Spleen (tissue), 11 donors: ENCODE measurements around the gene ZSCAN20. TPM values are rescaled to one million over a fixed set of nuclear protein-coding genes. Genes with fewer than 3 reads are reported as not detected.

Experiments
- DNase-seq: peaks from one replicate; pipeline ENCODE4 v3.0.0-alpha.2; 2020
- H3K27ac ChIP-seq, 8 donors: fragments of 200-600 bp; sonication (generic) in 7 of 8; 1 replicate in 4 of 8; 2 replicates in 4 of 8; pipeline versions ENCODE4 v1.5.0 to v1.8.0; 2016 to 2021; ENCODE audit warnings: inconsistent platforms in 4 of 8, mild to moderate bottlenecking in 4 of 8, moderate library complexity in 1 of 8
- H3K27me3 ChIP-seq, 7 donors: fragments of 200-600 bp; sonication (generic) in 6 of 7; replicated peaks in 1 of 7; 1 replicate in 4 of 7; 2 replicates in 3 of 7; pipeline versions ENCODE4 v1.5.0 to v1.8.0; 2016 to 2021; ENCODE audit warnings: inconsistent platforms in 3 of 7, mild to moderate bottlenecking in 1 of 7
- H3K36me3 ChIP-seq, 6 donors: fragments of 200-600 bp; sonication (generic) in 5 of 6; 1 replicate in 4 of 6; 2 replicates in 2 of 6; pipeline versions ENCODE4 v1.5.0 to v1.8.0; 2016 to 2021; ENCODE audit warnings: inconsistent platforms in 2 of 6
- H3K4me1 ChIP-seq, 6 donors: fragments of 200-600 bp; sonication (generic) in 5 of 6; 1 replicate in 3 of 6; 2 replicates in 3 of 6; pipeline versions ENCODE4 v1.5.0 to v1.8.0; 2016 to 2021; ENCODE audit warnings: inconsistent platforms in 3 of 6
- H3K4me3 ChIP-seq, 8 donors: fragments of 200-600 bp; sonication (generic) in 7 of 8; 1 replicate in 4 of 8; 2 replicates in 4 of 8; pipeline versions ENCODE4 v1.5.0 to v1.8.0; 2016 to 2021; ENCODE audit warnings: inconsistent platforms in 4 of 8, mild to moderate bottlenecking in 4 of 8, moderate library complexity in 2 of 8
- H3K9me3 ChIP-seq, 8 donors: fragments of 200-600 bp; sonication (generic) in 7 of 8; 1 replicate in 4 of 8; 2 replicates in 4 of 8; pipeline versions ENCODE4 v1.5.0 to v1.8.0; 2016 to 2021; ENCODE audit warnings: inconsistent platforms in 4 of 8
- CTCF ChIP-seq, 11 experiments: fragments of 200-600 bp in 7 of 11; fragments of 450-650 bp in 4 of 11; sonication (generic) in 4 of 11; IDR thresholded peaks in 8 of 11; conservative IDR thresholded peaks in 3 of 11; 1 replicate in 7 of 11; 2 replicates in 4 of 11; pipeline versions ENCODE4 v1.4.0 to v1.8.0; 2016 to 2021; ENCODE audit warnings: antibody characterized with exemption in 11 of 11, inconsistent platforms in 4 of 11, mild to moderate bottlenecking in 1 of 11
- POLR2A ChIP-seq, 3 donors: fragments of 450-650 bp; IDR thresholded peaks; one replicate each; pipeline ENCODE4 v1.5.1; 2017; ENCODE audit warnings: antibody characterized with exemption in 3 of 3, mild to moderate bottlenecking in 1 of 3
- POLR2AphosphoS5 ChIP-seq, 3 donors: sonication (generic); formaldehyde crosslinking; IDR thresholded peaks; one replicate each; pipeline ENCODE4 v1.5.1; 2017; ENCODE audit warnings: antibody characterized with exemption in 3 of 3
- WGBS, 5 donors: extraction: QIAGEN DNeasy Blood & Tissue Kit in 3 of 5; methylation state at CpG; one replicate each; pipeline versions ENCODE4 v1.1.5 to v1.1.7; 2013 to 2018; 5-methylcytosine and 5-hydroxymethylcytosine counted together
- intact Hi-C: fragments of 100-400 bp; cut with DNase I; formaldehyde crosslinking; loops from one replicate; pipeline ENCODE4 v1.15.0; 2023; ENCODE audit warnings: low total_unique reads
- polyA plus RNA-seq, 3 donors: library from polyadenylated mRNA; stranded (reverse); fragments of 200-250 nt; gene quantifications; one replicate each; pipeline ENCODE4 v1.2.1, GENCODE V29; 2013
- total RNA-seq, 7 donors: library from RNA; depleted of rRNA in 3 of 7; stranded (reverse); fragments of >200 nt in 3 of 7; fragmentation: NEBNext Ultra II Directional in 4 of 7; extraction: Animal tissue kit (Norgen Biotek cat#: 25700) in 4 of 7; gene quantifications; one replicate each; pipeline versions ENCODE4 v1.1.0 to v1.2.1, GENCODE V29; 2016 to 2021
- donor health status: healthy with polysubstance abuse.
- donor health status: DM: no; HTN: no; CAD: no; lungs with moderate emphysema.
- donor health status: DM: no; HTN: no; CAD: no.
- donor health status: Bipolar disorder and iron deficiency.
- donor health status: healthy.
- donor health status: DM: no; HTN: no; CAD: no.
- donor health status: DM: yes; HTN: yes; CAD: no.

ZSCAN20 gene
- total and polyA plus RNA-seq, 10 donors, result 0.28 to 6.2 (median 4.2) TPM

DNA sequence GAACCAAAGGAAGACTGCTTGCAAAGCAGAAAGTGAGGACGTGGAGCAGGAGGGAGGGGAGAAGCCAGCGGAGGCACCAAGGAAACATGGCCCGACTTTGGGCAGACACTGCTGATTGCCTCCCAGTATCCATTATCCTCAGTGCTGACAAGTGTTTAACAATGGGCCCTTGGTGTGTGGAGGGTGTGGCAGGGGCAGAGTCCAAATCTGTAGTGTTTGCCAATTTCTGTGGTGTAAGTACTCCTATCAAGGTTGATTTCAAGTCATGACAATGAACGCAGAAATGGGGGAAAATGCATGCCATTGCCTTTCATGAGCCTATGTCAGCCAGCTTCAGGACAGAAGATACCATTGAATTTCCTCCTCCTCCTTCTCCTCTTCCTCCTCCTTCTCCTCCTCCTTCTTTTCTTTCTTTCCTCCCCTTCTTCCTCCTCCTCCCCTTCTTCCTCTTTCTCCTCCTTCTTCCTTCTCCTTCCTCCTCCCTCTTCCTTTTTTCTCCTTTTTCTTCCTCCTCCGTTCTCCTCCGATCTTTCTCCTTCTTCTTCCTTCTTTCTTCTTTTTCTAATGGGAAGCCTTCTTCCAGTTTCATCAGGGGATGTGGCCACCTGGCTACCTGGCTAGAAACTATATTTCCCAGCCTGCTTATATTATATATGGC is 31.2 kb upstream of the ZSCAN20 start:
- DNase-seq, result no peak
- Histone ChIP-seq H3K4me1 (peaks cover 0 to 37% (median 0%) of the 10 kb centered on the region in 6 donors), H3K9me3 (no peaks in the 10 kb centered on the region), H3K27me3 (peaks cover 0 to 10% (median 0%) of the 10 kb centered on the region in 7 donors), H3K36me3 (no peaks in the 10 kb centered on the region), H3K27ac (no peak overlapping the region), H3K4me3 (no peak overlapping the region)
- WGBS, 5 donors, result 70 to 80% (median 77%) methylated on average over 6 of the region's 6 CpGs
- TF ChIP-seq CTCF (IDR thresholded peaks at IDR 0.05 in 8 of 11, conservative IDR thresholded peaks at IDR 0.05 in 3 of 11) (no peak), POLR2A (IDR thresholded peaks at IDR 0.05) (no peak), POLR2AphosphoS5 (IDR thresholded peaks at IDR 0.05) (no peak)
- intact Hi-C loops, result no loop called here

GRCh38 chr1:33442141-33442540 is 30.3 kb upstream of the ZSCAN20 start:
- no peak for DNase-seq
- no peaks in the 10 kb centered on the region for H3K36me3 ChIP-seq
- H3K4me1 ChIP-seq, result peaks cover 0 to 37% (median 0%) of the 10 kb centered on the region in 6 donors
- 65 to 81% (median 70%) methylated on average over 1 of the region's 1 CpG for WGBS, 5 donors
- intact Hi-C loops, result no loop called here
- peaks cover 0 to 10% (median 0%) of the 10 kb centered on the region in 7 donors for H3K27me3 ChIP-seq
- no peak overlapping the region for H3K4me3 ChIP-seq
- no peak for TF ChIP-seq POLR2AphosphoS5 (IDR thresholded peaks at IDR 0.05)
- TF ChIP-seq CTCF (IDR thresholded peaks at IDR 0.05 in 8 of 11, conservative IDR thresholded peaks at IDR 0.05 in 3 of 11), result no peak
- no peak for TF ChIP-seq POLR2A (IDR thresholded peaks at IDR 0.05)
- H3K27ac ChIP-seq, result no peak overlapping the region
- H3K9me3 ChIP-seq, result no peaks in the 10 kb centered on the region

DNA sequence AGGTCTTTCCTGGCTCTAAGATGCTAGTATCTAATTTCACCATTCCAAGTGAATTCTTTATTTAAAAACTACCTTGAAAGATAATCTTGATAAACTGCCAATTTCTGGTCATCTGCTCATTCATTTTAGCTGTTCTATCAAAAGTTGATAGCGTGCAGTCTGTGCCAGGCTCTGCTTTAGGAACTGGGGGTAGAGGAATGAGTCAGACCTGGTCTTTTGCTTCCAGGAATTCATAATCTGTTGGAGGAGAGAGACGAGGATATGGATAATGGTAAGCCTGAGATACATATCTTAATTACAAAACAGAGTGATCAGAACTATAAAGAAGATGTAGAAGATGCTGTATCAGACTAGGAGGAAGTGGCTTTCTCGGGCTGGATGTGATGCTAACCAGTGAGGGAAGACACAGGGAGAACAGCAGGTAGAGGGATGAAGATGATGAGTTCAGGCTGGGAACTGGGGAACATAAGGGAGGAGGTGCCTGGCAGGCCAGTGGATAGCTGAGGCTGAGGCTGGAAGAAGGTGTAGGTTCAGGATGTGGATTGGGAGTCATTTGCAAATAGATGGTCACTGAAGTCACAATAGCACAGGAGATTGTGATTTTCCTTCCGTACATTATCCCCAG is 29.3 kb upstream of the ZSCAN20 start:
- peaks cover 0 to 37% (median 0%) of the 10 kb centered on the region in 6 donors for H3K4me1 ChIP-seq
- no peak for TF ChIP-seq CTCF (IDR thresholded peaks at IDR 0.05 in 8 of 11, conservative IDR thresholded peaks at IDR 0.05 in 3 of 11)
- TF ChIP-seq POLR2AphosphoS5 (IDR thresholded peaks at IDR 0.05), result no peak
- TF ChIP-seq POLR2A (IDR thresholded peaks at IDR 0.05), result no peak
- no peak for DNase-seq
- peak overlapping the region in 4 of 8 donors; percentile 50 to 59 (median 54) for H3K27ac ChIP-seq
- 41 to 52% (median 44%) methylated on average over 4 of the region's 4 CpGs for WGBS, 5 donors
- intact Hi-C loops, result no loop called here
- no peaks in the 10 kb centered on the region for H3K36me3 ChIP-seq
- no peaks in the 10 kb centered on the region for H3K9me3 ChIP-seq
- peaks cover 0 to 10% (median 0%) of the 10 kb centered on the region in 7 donors for H3K27me3 ChIP-seq
- H3K4me3 ChIP-seq, result no peak overlapping the region

GRCh38 chr1:33443705-33444180 is 28.7 kb upstream of the ZSCAN20 start:
- Histone ChIP-seq H3K27ac (peak overlapping the region in 6 of 8 donors; percentile 1 to 59 (median 52)), H3K36me3 (no peaks in the 10 kb centered on the region), H3K27me3 (peaks cover 0 to 10% (median 0%) of the 10 kb centered on the region in 7 donors), H3K4me3 (no peak overlapping the region), H3K4me1 (peaks cover 0 to 37% (median 0%) of the 10 kb centered on the region in 6 donors), H3K9me3 (no peaks in the 10 kb centered on the region)
- intact Hi-C loops, result no loop called here
- TF ChIP-seq POLR2AphosphoS5 (IDR thresholded peaks at IDR 0.05) (peak in 2 of 3 donors; percentile 57 to 70), POLR2A (IDR thresholded peaks at IDR 0.05) (no peak), CTCF (IDR thresholded peaks at IDR 0.05 in 8 of 11, conservative IDR thresholded peaks at IDR 0.05 in 3 of 11) (no peak)
- 60 to 76% (median 65%) methylated on average over 6 of the region's 6 CpGs for WGBS, 5 donors
- DNase-seq, result no peak
